Measurements from ENCODE around the gene MTCP1.
A peak's percentile ranks its signal among the peaks of the same experiment; 100 is the strongest.

MTCP1 gene

DNA sequence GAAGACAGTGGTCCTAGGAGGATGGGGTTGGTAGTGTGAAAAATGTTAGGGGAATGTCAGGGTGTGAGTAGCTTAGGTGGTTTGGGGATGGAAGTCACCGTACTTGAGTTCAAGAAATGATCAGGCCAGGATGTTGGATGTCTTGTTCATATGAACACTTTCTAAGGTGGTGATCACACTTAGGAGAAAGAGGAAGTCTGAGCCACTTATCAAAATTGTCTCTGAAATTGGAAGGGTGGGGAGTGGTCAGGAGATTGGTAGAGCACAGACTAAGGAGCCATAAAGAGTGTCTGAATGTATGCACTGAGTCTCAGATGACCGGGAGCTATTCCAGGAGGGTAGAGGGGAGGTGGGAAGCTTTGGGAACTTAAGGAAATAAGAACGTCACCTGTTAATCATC lies 17.3 kb downstream of the MTCP1 start:
- no peak for DNase-seq

DNA sequence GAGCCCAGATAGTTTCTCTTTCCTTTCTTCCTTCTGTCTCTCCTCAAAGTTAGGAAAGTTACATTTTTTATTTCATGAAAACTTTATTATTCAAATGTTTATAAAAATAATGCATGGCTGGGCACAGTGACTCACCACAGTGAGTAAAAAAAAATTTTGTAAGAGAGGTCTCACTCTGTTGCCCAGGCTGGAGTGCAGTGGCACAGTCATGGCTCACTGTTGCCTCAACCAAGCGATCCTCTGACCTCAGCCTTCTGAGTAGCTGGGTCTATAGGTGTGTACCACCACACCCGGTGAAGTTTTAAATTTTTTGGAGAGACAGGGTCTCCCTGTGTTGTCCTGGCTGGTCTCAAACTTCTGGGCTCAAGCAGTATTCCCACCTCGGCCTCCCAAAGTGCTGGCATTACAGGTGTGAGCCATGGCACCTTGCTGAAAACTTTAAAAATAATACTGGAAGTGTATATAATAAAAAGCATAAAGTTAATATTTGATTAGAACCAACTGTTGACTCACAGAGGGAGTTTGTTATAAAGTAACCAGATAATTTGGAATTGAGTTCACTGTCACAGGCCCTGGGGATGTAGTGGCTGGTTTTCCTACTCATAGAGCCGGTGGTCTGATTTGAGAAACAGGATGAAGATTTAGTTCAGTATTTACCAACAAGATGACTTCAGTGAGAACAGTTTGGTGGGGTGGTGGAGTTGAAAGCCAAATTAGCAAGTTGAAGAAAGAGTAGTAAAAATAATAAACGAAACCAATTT lies 18.0 kb downstream of the MTCP1 start:
- no peak for DNase-seq

DNA sequence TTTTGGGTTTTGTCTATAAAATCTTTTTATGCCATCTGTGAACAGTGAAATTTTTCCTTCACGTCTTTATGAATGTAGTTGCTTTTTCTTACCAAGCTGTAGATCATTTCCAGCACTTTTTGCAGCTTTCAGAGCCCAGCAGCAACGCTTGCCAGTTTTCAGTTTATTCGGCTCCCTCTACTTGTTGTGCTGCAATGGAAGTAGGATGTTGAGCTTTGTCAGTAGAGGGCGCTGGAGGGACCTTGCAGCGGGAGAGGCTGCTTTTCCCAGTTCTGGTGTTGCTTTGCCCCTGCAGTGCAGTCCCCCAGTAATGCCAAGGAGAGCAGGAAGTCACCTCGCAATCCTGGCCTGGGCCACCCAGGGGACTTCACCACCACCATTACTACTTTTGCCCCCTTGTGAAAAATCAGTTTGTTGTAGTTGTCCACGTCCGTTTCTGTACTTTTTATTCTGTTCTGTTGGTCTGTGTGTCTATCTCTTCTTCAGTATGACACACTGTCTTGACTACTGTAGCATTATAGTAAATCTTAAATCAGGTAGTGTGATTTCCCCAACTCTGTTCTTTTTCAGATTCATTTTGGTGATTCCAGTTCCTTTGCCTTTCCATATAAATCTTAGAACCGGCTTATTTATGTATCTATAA lies 21.8 kb downstream of the MTCP1 start:
- peak; percentile 34 to 44 for DNase-seq

DNA sequence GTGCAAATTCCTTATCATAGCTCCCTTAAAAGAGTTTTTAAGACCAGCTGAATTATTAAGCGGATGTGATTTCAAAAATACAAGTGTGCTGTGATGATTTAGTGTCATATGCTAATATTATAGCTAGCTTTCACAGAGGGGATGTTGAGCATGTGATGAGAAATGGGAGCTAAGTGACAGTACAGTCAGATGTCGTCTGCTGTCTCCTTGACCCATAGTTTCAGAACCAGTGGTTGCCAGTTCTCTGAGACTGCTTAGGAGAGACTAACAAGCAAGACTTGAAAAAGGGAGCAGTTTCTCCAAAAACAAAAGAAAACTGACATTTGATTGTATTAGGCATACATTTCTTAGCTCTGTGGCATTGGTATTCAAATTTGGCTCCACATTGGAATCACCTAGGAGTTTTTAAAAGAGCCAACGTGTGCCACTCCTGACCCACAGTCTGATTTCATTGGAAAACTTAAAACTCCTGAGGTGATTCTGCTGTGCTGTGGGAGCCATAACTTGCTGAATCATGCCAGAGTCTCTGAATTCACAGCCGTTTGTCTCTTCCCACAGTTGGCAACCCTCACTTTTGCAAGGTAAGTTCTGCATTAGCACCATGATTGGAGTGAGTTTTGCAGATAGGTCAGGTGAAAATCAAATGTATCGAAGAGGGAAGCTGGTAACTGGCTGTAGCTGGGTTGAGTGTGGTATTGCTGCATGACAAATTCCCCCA lies 24.0 kb downstream of the MTCP1 start:
- no peak for DNase-seq

DNA sequence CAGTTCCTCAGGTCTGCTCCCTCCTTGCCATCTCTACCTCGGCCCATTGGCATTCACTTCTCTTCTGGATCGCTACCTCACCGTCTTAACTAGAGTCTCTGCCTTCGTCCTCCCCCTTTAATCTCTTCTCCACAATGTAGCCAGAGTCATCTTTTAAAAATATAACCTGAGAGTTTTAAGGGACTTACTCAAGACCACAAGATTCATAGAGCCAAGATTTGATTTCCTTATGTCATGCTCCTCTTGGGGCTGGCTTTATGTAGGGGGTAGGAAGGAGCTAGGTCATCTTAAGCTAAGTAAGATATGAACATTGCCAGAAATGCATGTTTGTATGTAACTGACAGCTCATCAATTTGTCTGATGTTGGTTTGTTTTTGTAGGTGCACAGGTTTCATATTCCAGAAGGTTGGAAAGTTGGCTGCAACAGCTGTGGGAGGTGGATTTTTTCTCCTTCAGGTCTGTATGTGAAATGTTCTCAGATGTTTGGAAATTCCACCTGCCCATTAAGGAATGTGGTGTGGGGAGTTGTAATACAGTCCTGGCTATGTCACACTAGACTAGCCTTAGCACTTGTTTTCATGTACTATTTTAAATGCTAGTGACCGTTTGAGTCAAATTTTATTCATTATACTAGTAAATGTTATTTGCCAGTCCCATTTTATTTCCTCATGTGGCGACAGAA lies 24.7 kb downstream of the MTCP1 start:
- DNase-seq = no peak

DNA sequence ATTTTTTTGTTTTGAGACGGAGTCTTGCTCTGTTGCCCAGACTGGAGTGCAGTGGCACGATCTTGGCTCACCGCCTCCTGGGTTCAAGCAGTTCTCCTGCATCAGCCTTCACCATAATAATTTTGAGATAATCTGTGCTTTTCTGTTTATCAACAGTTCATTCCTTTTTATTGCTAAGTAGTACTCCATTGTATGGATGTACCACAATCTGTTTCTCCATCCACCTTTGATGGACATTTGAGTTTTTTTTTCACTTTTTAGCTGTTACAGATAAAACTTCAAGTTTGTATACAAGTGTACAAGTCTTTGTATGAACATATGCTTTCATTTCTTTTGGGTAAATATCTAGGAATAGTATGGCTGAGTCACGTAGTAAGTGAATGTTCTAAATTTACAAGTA lies 35.2 kb downstream of the MTCP1 start:
- no peak for DNase-seq

DNA sequence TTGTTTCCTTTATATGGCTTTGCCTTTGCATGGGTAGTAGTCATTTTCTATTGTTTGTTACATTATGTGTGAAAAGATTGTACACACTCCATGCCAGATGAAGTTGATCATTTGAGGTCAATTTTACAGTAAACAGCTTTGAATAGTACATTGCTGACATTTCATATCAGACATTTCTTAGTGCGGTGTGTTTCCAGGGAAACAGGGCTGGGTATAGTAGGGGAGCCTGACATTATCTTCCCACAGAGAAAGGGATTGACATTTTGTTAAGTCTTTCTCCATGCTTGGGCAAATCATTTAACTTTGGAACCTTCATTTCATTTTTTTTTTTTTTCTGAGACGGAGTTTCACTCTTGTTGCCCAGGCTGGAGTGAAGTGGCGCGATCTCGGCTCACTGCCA lies 39.3 kb downstream of the MTCP1 start:
- no peak for DNase-seq

DNA sequence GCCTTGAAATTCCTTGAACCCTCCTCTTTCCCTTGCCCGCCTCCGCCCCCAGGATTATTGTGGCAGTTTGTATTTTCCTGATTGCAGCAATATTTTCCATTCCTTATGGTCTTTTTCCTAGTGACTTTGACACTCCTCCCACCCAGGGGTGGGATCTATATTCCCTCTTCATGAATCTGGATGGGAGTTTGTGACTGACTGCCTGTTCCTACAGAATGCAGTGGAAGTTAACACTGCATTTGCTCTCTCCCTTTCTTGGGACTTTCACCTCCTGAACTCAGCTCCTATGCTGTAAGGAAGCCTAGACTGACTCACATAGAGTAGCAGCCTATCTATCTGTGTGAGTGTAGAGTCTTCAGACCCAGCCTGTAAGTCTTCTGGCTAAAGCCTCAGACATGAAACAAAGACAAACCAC lies 42.1 kb downstream of the MTCP1 start:
- DNase-seq = peak; percentile 36 to 54

DNA sequence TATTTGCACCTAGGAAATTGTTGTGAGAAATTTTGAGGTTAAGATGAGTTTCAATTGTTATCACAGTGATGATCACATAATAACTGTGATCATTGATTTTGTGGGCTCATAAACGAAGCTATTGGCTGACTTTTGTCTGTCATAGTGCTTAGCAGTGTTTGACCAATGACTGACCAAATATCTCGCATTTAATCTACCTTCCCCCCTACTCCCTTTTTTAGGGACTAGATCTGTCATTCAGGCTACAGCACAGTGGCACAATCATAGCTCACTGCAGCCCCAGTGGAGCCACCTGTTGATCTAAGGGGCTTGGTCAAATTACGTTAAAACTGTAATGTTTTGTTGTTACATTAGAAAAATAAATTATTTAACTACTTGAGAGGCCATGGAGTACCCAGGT lies 42.8 kb downstream of the MTCP1 start:
- no peak for DNase-seq

DNA sequence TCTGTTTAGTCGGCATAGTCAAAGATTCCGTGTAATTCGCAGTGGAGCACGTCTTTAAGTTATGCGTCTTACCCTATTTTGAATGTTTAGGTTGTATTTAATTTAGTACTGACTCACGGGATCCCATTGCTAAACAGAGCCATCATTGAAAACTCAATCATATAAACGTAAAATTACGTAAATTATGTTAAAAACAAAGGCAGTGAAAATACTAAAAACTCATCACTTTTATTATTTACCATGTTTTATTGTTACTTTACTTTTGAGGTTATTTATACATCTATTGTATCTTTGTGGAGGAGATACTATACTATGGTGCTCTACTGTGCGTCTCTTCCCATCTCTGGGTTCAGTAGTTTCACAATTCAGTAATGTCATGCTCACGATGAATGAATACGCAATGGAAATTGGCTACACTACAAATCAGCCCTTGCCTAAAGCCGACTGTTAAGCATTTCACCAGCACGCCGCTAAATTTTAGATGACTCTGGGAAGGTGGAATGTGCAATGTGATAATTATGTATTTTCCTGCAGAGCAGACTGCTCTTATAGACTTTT lies 43.3 kb downstream of the MTCP1 start:
- DNase-seq = peak; percentile 63 to 79

DNA sequence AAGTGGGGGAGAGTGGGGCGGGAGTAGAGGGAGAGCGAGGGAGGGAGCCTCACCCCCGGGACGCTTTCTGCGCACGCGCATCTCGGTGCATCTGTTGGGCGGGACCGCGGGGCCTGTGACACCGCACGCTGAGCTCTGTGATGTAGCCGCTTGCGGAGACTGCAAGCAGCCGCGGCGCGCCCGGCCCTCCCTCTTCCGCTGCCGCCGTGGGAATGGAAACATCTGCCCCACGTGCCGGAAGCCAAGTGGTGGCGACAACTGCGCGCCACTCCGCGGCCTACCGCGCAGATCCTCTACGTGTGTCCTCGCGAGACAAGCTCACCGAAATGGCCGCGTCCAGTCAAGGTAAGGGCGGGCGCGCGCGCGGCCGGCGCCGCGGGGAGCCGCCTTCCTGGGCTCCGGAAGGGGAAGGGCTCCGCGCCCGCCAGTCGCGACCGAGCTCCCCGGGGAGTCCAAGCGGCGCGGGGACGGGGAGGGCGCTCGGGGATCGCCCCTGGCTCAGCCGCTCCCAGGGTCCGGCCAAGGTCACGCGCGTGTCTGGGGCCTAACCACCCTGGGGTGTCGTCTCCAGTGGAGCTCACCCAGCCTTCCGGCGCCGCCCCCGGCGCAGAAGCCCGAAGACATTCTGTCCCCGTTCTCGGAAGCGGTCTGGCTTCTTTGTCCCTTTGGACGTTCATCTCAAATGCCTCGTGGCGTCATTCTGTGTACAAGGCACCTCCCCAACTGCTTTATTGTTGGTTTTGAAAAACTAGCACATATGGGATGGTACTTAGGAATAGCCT lies 44.0 kb downstream of the MTCP1 start, which contains the start of gene FUNDC2:
TSS of gene FUNDC2 (plus strand) at position 118 of the 782 bp plus-strand sequence. CDS start at position 213, 95 bp downstream.
- DNase-seq = peak; percentile 86 to 89

DNA sequence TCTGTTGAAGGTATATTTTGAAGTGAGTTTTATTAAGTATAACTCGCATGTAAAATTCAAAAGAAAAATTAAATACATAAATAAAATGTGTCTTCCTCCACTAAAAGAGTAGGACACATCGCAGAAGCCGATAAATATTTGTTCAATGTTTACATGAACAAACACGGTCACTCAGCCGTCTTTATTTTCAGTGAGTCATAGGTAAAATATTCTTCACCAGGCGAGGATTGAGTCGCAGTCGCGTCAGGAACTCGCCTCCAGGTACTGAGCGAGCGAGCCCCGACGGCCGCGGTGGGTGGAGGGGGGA lies 44.6 kb downstream of the MTCP1 start:
- no peak for DNase-seq

DNA sequence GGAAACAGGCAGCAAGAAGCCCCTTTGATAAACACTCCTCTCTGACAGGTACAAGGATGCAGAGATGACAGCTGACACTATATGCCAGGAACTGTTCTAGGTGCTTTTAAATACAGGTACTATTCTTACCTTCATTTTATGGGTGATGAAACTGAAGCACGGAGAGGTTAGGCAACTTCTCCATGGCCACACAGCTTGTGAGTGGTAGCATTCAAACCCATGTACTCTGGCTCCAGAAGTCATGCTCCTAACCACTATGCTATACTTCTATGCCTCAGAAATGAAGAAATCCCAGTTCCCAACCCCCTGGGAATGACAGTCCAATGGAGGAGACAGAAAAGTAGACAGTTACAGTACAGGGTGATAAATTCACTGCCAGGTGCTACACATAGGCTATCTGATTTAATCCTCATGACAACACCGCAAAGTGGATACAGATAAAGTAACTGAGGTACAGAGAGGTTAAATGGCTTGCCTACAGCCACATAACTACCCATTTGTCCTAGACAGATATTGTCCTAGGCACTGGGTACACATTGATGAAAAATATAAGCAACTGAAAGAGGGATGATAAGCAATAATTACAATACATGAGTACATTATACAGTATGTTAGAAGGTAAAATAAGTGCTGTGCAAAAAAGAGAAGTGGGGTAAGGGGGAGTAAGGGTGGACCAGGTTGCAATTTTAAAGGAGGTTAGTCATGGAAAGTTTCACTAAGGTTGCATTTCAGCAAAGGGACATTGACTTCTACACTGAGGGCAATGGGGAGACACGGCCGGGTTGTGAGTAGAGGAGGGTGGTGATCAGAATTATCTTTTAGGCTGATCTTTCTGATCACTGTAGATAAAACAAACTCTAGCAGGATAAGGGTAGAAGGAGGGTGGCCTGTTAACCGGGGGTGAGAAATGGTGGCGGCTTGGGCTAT lies 46.8 kb downstream of the MTCP1 start:
- DNase-seq = no peak

DNA sequence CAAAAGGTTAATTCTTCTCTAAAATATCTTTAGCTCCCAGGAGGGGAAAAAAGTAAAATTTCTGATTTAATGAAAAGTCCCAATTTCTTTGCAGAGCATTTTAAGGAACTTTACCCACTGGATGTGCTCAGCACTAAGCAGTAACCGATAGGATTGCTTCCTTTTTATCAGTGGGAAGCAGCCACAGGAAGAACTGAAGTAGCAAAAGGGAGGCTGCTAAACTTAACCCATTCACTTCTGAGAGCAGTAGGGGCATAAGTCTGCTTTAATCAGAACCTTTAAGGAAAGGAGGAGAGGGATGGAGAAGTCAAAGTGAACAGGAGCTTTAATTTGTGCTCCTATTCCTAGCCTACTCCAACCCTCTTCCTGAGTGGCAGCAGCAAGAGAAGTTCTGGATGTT lies 48.4 kb downstream of the MTCP1 start, which contains the start of gene F8:
TSS of gene F8 (minus strand) at position 139 of the 400 bp plus-strand sequence. CDS start 171 bp downstream, outside the sequence.
- peak; percentile 13 to 35 for DNase-seq

DNA sequence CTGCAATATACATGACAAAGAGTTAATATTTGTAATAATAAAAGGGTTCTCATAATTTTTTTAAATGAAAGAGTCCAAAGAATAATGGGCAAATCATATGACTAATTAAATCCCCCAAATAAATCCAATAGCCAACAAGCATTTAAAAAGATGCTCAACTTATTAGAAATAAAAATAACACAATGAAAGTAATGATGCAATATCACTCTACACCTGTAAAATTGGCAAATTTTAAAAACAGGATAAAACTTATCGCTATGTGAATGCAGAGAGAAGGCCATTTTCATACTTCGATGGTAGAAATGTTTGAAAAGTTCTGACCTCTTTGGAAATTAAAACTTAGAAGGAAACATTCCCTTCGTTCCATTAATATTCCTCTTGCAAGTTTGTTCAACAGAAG lies 50.3 kb downstream of the MTCP1 start:
- no peak for DNase-seq

All from inflammatory macrophage treated with lipopolysaccharide for 1 hour (primary cell).